PC-3 (cell line): ENCODE results near the gene AEBP1. TPM values are rescaled to one million over a fixed set of nuclear protein-coding genes. Genes with fewer than 3 reads are reported as not detected.

Source experiments
- ATAC-seq: fragments of 200-7000 bp; cut with Tn5 transposase; 2 replicates; pipeline ENCODE4 v1.9.1; 2020; ENCODE audit warnings: mild to moderate bottlenecking, moderate library complexity
- BruUV-seq: library from RNA; stranded (reverse); fragments of 400-500 nt; replicated peaks from 2 replicates; lab custom pipeline; 2021; lab: Mats Ljungman, UMichigan
- CTCF ChIA-PET: fragments of 300-600 bp; sonication (Branson Sonifier 250); formaldehyde crosslinking; loops from one replicate; lab custom pipeline; 2022; ENCODE audit warnings: antibody characterized with exemption; lab: Charles Lee
- POLR2A ChIA-PET: fragments of 300-600 bp; sonication (Branson Sonifier 250); formaldehyde crosslinking; loops from one replicate; lab custom pipeline; 2022; ENCODE audit warnings: antibody characterized with exemption; ENCODE audit not compliant: unreplicated experiment; lab: Charles Lee
- DNase-seq: peaks from one replicate; pipeline ENCODE4 v3.0.0-alpha.2; 2015
- H2AFZ ChIP-seq: fragments of 300-600 bp; sonication (generic); 2 replicates; pipeline ENCODE4 v1.6.0; 2016; ENCODE audit warnings: antibody characterized with exemption, low read length
- H3F3A ChIP-seq: fragments of 300-600 bp; sonication (generic); one replicate; pipeline ENCODE4 v1.6.0; 2017; ENCODE audit warnings: antibody characterized with exemption, low read length, control low read depth, mild to moderate bottlenecking; ENCODE audit not compliant: unreplicated experiment
- H3K27ac ChIP-seq: fragments of 300-600 bp; sonication (generic); 2 replicates; pipeline ENCODE4 v1.5.1; 2016; ENCODE audit warnings: mild to moderate bottlenecking, low read length
- H3K27me3 ChIP-seq: fragments of 300-600 bp; sonication (generic); 2 replicates; pipeline ENCODE4 v1.6.1; 2016; ENCODE audit warnings: low read length, mixed read lengths
- H3K36me3 ChIP-seq: fragments of 300-600 bp; sonication (generic); 2 replicates; pipeline ENCODE4 v1.6.1; 2016; ENCODE audit warnings: low read depth, mixed run types, low read length, mixed read lengths
- H3K4me1 ChIP-seq: fragments of 300-600 bp; sonication (generic); 2 replicates; pipeline ENCODE4 v1.5.1; 2016; ENCODE audit warnings: low read length; ENCODE audit not compliant: insufficient read depth
- H3K4me2 ChIP-seq: fragments of 300-600 bp; sonication (generic); 2 replicates; pipeline ENCODE4 v1.6.0; 2016; ENCODE audit warnings: low read length
- H3K4me3 ChIP-seq: fragments of 300-600 bp; sonication (generic); 2 replicates; pipeline ENCODE4 v1.5.1; 2016; ENCODE audit warnings: mild to moderate bottlenecking, low read length, mixed read lengths
- H3K79me2 ChIP-seq: fragments of 300-600 bp; sonication (generic); 2 replicates; pipeline ENCODE4 v1.6.1; 2017; ENCODE audit warnings: low read length, mixed read lengths
- H3K9ac ChIP-seq: fragments of 300-600 bp; sonication (generic); 2 replicates; pipeline ENCODE4 v1.6.0; 2016; ENCODE audit warnings: mild to moderate bottlenecking, low read length
- H3K9me2 ChIP-seq: fragments of 300-600 bp; sonication (generic); replicated peaks from 2 replicates; pipeline ENCODE4 v1.6.1; 2016; ENCODE audit warnings: mixed run types, low read length, mixed read lengths
- H3K9me3 ChIP-seq: fragments of 300-600 bp; sonication (generic); 2 replicates; pipeline ENCODE4 v1.6.1; 2016; ENCODE audit warnings: low read length, mixed read lengths
- H4K20me1 ChIP-seq: fragments of 300-600 bp; sonication (generic); 2 replicates; pipeline ENCODE4 v1.6.1; 2016; ENCODE audit warnings: low read length, mixed read lengths
- CTCF ChIP-seq: fragments of 300-600 bp; sonication (generic); conservative IDR thresholded peaks from 2 replicates; pipeline ENCODE4 v1.5.1; 2017; ENCODE audit warnings: antibody characterized with exemption, low read depth, mild to moderate bottlenecking, low read length
- EZH2 ChIP-seq: fragments of 300-600 bp; sonication (generic); IDR thresholded peaks from one replicate; pipeline ENCODE4 v1.6.1; 2017; ENCODE audit warnings: antibody characterized with exemption, mild to moderate bottlenecking, low read length; ENCODE audit not compliant: unreplicated experiment
- EZH2phosphoT487 ChIP-seq: fragments of 300-600 bp; sonication (generic); IDR thresholded peaks from 2 replicates; pipeline ENCODE4 v1.6.1; 2018; ENCODE audit warnings: mild to moderate bottlenecking, antibody characterized with exemption, low read length, borderline replicate concordance
- intact Hi-C: fragments of 100-400 bp; cut with micrococcal nuclease; formaldehyde crosslinking; loops from 2 replicates; pipeline ENCODE4 v1.9.0; 2023
- total RNA-seq: library from RNA; depleted of rRNA; stranded (reverse); fragments of >200 nt; gene quantifications from 2 replicates; pipeline ENCODE4 v1.2.3, GENCODE V29; 2014

Gene AEBP1
- total RNA-seq, 1 experiment from 2014 or later: not detected

DNA sequence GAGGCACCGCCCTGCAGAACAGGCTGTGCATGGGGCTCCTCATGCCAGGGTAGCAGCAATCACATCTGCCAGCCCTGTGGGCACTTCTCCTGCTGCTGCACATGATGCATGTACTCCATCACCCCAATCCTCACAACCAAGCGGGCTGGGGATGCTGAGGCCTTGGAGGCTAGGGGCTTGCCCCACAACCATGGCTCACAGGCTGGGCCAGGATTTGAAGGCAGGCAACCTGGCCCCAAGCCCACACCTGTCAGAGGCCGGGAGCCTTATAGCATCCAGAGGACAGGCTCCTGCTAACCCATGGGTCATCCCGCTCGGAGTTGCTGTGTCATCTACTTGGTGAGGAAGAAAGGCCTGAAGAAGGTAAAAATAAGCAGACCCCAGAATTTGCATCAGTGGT is 24.0 kb upstream of the AEBP1 start:
- H3F3A ChIP-seq: no peaks in the 10 kb centered on the region
- H4K20me1 ChIP-seq: no peaks in the 10 kb centered on the region
- H3K27me3 ChIP-seq: no peaks in the 10 kb centered on the region
- peaks cover 13% of the 10 kb centered on the region; the same call in 1 of the 2 replicates for H3K36me3 ChIP-seq
- no peaks in the 10 kb centered on the region for H3K9me3 ChIP-seq
- no peak for ATAC-seq
- POLR2A ChIA-PET: no interaction called here
- no peak overlapping the region for H3K27ac ChIP-seq
- no peak overlapping the region for H3K9ac ChIP-seq
- DNase-seq: no peak
- intact Hi-C loops: no loop called here
- peaks cover 17% of the 10 kb centered on the region for H3K79me2 ChIP-seq
- CTCF ChIA-PET: interaction anchor here (0.6 kb wide), 1 partner anchor 137 kb away, joined by 3 read pairs; no protein-coding TSS in a partner anchor
- BruUV-seq: no TSS peak
- no peaks in the 10 kb centered on the region for H3K9me2 ChIP-seq
- no peak overlapping the region for H3K4me3 ChIP-seq
- no peak overlapping the region for H2AFZ ChIP-seq
- no peak for TF ChIP-seq EZH2
- TF ChIP-seq EZH2phosphoT487: no peak
- TF ChIP-seq CTCF: no peak
- no peak overlapping the region for H3K4me2 ChIP-seq
- H3K4me1 ChIP-seq: peaks cover 10% of the 10 kb centered on the region; the same call in 1 of the 2 replicates

- CTCF ChIA-PET: interaction anchor here (0.6 to 1.0 kb wide), 3 partner anchors 61 to 136 kb away, joined by 3 to 5 read pairs (median 3); no protein-coding TSS in a partner anchor
- Histone ChIP-seq H3K9ac (peak overlapping the region; percentile 89; the same call in 1 of the 2 replicates), H3K79me2 (peaks cover 17% of the 10 kb centered on the region), H3K4me3 (peak overlapping the region; percentile 91), H3K27ac (no peak overlapping the region), H3K36me3 (peaks cover 12% of the 10 kb centered on the region; the same call in 1 of the 2 replicates), H4K20me1 (no peaks in the 10 kb centered on the region), H3K9me3 (no peaks in the 10 kb centered on the region), H3F3A (no peaks in the 10 kb centered on the region), H3K27me3 (no peaks in the 10 kb centered on the region), H2AFZ (no peak overlapping the region), H3K4me1 (peaks cover 6% of the 10 kb centered on the region; the same call in 1 of the 2 replicates), H3K9me2 (no peaks in the 10 kb centered on the region), H3K4me2 (peak overlapping the region; percentile 96)
- POLR2A ChIA-PET: no interaction called here
- no peak for TF ChIP-seq CTCF
- no peak for TF ChIP-seq EZH2
- no peak for TF ChIP-seq EZH2phosphoT487
- no peak for DNase-seq
- ATAC-seq: no peak
- intact Hi-C loops: no loop called here
- no TSS peak for BruUV-seq
Measured at GRCh38 chr7:44080686-44081265, 23.4 kb upstream of the AEBP1 start.

GRCh38 chr7:44081266-44081748 is 22.8 kb upstream of the AEBP1 start:
- Histone ChIP-seq H3K27me3 (no peaks in the 10 kb centered on the region), H3K36me3 (peaks cover 7% of the 10 kb centered on the region; the same call in 1 of the 2 replicates), H3K9me2 (no peaks in the 10 kb centered on the region), H3K27ac (no peak overlapping the region), H3K4me1 (peaks cover 6% of the 10 kb centered on the region; the same call in 1 of the 2 replicates), H3K4me2 (peak overlapping the region; percentile 96), H3F3A (no peaks in the 10 kb centered on the region), H3K9me3 (no peaks in the 10 kb centered on the region), H3K9ac (peak overlapping the region; percentile 89; the same call in 1 of the 2 replicates), H2AFZ (no peak overlapping the region), H4K20me1 (no peaks in the 10 kb centered on the region), H3K4me3 (peak overlapping the region; percentile 91), H3K79me2 (peaks cover 17% of the 10 kb centered on the region)
- CTCF ChIA-PET: interaction anchor here (0.7 to 1.0 kb wide), 2 partner anchors 62 to 89 kb away, joined by 3 to 5 read pairs; no protein-coding TSS in a partner anchor
- no peak for ATAC-seq
- intact Hi-C loops: no loop called here
- BruUV-seq: TSS peak; percentile 62
- DNase-seq: no peak
- POLR2A ChIA-PET: no interaction called here
- TF ChIP-seq CTCF (no peak), EZH2 (no peak), EZH2phosphoT487 (no peak)
